ENCODE data around the gene PAFAH1B2. TPM values are rescaled to one million over a fixed set of nuclear protein-coding genes. Genes with fewer than 3 reads are reported as not detected.

PAFAH1B2 gene
- total and polyA plus RNA-seq, 3 donors from 2014 or later: 66.5 to 156 (median 150) TPM

- H3K27me3 ChIP-seq: no peaks in the 10 kb centered on the region
- H3K4me3 ChIP-seq: no peak overlapping the region
- 81 to 91% methylated on average over 12 to 16 of the region's 16 CpGs for WGBS, 2 donors
- TF ChIP-seq CTCF (IDR thresholded peaks at IDR 0.05): no peak
- TF ChIP-seq POLR2A (IDR thresholded peaks at IDR 0.05): no peak
- peak overlapping the region; percentile 72 to 79 for H3K27ac ChIP-seq
- H3K9me3 ChIP-seq: no peaks in the 10 kb centered on the region
- peaks cover 17% of the 10 kb centered on the region for H3K4me1 ChIP-seq
- DNase-seq: no peak
- intact Hi-C loops (cut with DNase I; ENCODE audit: low total_unique reads): no loop called here
- no peaks in the 10 kb centered on the region for H3K36me3 ChIP-seq (ENCODE audit: low read depth, missing control alignments)
Measured at GRCh38 chr11:117187799-117188481, 43.9 kb downstream of the PAFAH1B2 start.

- peaks cover 17% of the 10 kb centered on the region for H3K4me1 ChIP-seq
- no peak overlapping the region for H3K4me3 ChIP-seq
- no peaks in the 10 kb centered on the region for H3K9me3 ChIP-seq
- intact Hi-C loops (cut with DNase I; ENCODE audit: low total_unique reads): no loop called here
- 87 to 90% methylated on average over 20 of the region's 20 CpGs for WGBS, 2 donors
- DNase-seq: no peak
- TF ChIP-seq POLR2A (IDR thresholded peaks at IDR 0.05) (no peak), CTCF (IDR thresholded peaks at IDR 0.05) (no peak)
- no peaks in the 10 kb centered on the region for H3K36me3 ChIP-seq (ENCODE audit: low read depth, missing control alignments)
- H3K27ac ChIP-seq: peak overlapping the region in 1 of 2 donors; percentile 24
- no peaks in the 10 kb centered on the region for H3K27me3 ChIP-seq
Measured at GRCh38 chr11:117188620-117189081, 44.6 kb downstream of the PAFAH1B2 start.

GRCh38 chr11:117189191-117189940 is 45.3 kb downstream of the PAFAH1B2 start:
- intact Hi-C loops (cut with DNase I; ENCODE audit: low total_unique reads): no loop called here
- DNase-seq: no peak
- WGBS, 2 donors: 92 to 96% methylated on average over 17 to 22 of the region's 22 CpGs
- Histone ChIP-seq H3K27ac (no peak overlapping the region), H3K27me3 (no peaks in the 10 kb centered on the region), H3K36me3 (ENCODE audit: low read depth, missing control alignments) (no peaks in the 10 kb centered on the region), H3K9me3 (no peaks in the 10 kb centered on the region), H3K4me3 (no peak overlapping the region), H3K4me1 (peaks cover 17% of the 10 kb centered on the region)
- TF ChIP-seq CTCF (IDR thresholded peaks at IDR 0.05): no peak
- no peak for TF ChIP-seq POLR2A (IDR thresholded peaks at IDR 0.05)

- DNase-seq: no peak
- H3K27me3 ChIP-seq: no peaks in the 10 kb centered on the region
- intact Hi-C loops (cut with DNase I; ENCODE audit: low total_unique reads): no loop called here
- H3K27ac ChIP-seq: no peak overlapping the region
- no peaks in the 10 kb centered on the region for H3K9me3 ChIP-seq
- H3K4me1 ChIP-seq: peaks cover 17% of the 10 kb centered on the region
- H3K36me3 ChIP-seq (ENCODE audit: low read depth, missing control alignments): no peaks in the 10 kb centered on the region
- no peak overlapping the region for H3K4me3 ChIP-seq
- 89 to 96% methylated on average over 5 to 8 of the region's 8 CpGs for WGBS, 2 donors
- no peak for TF ChIP-seq CTCF (IDR thresholded peaks at IDR 0.05)
- no peak for TF ChIP-seq POLR2A (IDR thresholded peaks at IDR 0.05)
Measured at GRCh38 chr11:117189941-117190544, 46.0 kb downstream of the PAFAH1B2 start.

All from testis (tissue), 3 donors.